Sigmoid colon (tissue), 3 donors: ENCODE data around the gene MPO.

Experiments used
- CTCF ChIP-seq, 4 experiments: fragments of 450-650 bp in 3 of 4; fragments of 200-600 bp in 1 of 4; IDR thresholded peaks; one replicate each; pipeline ENCODE4 v1.5.1; 2016 to 2019; ENCODE audit warnings: antibody characterized with exemption in 4 of 4, mild to moderate bottlenecking in 3 of 4, moderate library complexity in 2 of 4
- POLR2A ChIP-seq, 2 donors: fragments of 450-650 bp; IDR thresholded peaks; one replicate each; pipeline ENCODE4 v1.6.1; 2016; ENCODE audit warnings: antibody characterized with exemption in 2 of 2, mild to moderate bottlenecking in 2 of 2, moderate library complexity in 2 of 2

GRCh38 chr17:58250344-58251011 is 30.3 kb downstream of the MPO start:
- TF ChIP-seq CTCF (IDR thresholded peaks at IDR 0.05) (no peak), POLR2A (IDR thresholded peaks at IDR 0.05) (no peak)
